Adipocyte (in vitro differentiated cells): ENCODE data around the gene ANKH.
"Not testable (repeated sequence)": the region's sequence is repeated elsewhere in the genome, so short reads cannot be mapped to it uniquely, and the experiment has no call there.

ENCODE experiments used
- DNase-seq: peaks from one replicate; pipeline ENCODE4 v3.0.0-alpha.2; 2015; ENCODE audit warnings: low read depth
- H3K27me3 ChIP-seq: replicated peaks from 2 replicates; pipeline ENCODE4 v1.7.0; 2013; ENCODE audit warnings: mild to moderate bottlenecking, low read length, moderate library complexity; ENCODE audit not compliant: control insufficient read depth, insufficient read depth
- H3K36me3 ChIP-seq: 2 replicates; pipeline ENCODE4 v1.7.0; 2013; ENCODE audit warnings: low read length, mild to moderate bottlenecking, moderate library complexity; ENCODE audit not compliant: control insufficient read depth, insufficient read depth, severe bottlenecking
- H3K4me1 ChIP-seq: 2 replicates; pipeline ENCODE4 v1.7.0; 2013; ENCODE audit warnings: mild to moderate bottlenecking, low read length, moderate library complexity; ENCODE audit not compliant: control insufficient read depth, insufficient read depth
- H3K4me3 ChIP-seq: 2 replicates; pipeline ENCODE4 v1.7.0; 2013; ENCODE audit warnings: mild to moderate bottlenecking, low read length, moderate library complexity
- H3K9ac ChIP-seq: 2 replicates; pipeline ENCODE4 v1.7.0; 2013; ENCODE audit warnings: mild to moderate bottlenecking, low read length, moderate library complexity
- H3K9me3 ChIP-seq: 2 replicates; pipeline ENCODE4 v1.7.0; 2013; ENCODE audit warnings: mild to moderate bottlenecking, low read length, moderate library complexity; ENCODE audit not compliant: control insufficient read depth

The ANKH gene

DNA sequence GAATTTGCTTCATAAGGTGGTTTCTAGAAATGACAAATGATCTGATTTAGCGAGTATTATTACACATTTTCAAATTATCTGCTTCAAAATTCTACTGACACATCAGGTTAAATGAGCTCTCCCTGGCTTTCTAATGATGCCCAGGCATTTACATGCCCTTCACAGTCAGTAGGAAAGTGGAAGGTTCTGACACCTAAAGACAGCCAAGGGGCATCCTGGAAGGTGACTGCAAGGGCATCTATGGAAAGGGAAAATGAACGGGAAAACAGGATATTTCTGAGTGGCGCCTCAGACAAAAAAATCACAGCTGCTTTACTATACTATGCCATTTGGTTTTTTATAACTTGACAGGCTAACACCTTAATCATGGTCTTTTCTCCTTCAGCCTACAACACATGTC lies 31.0 kb downstream of the ANKH start:
- no peak overlapping the region for H3K9ac ChIP-seq
- DNase-seq = no peak

DNA sequence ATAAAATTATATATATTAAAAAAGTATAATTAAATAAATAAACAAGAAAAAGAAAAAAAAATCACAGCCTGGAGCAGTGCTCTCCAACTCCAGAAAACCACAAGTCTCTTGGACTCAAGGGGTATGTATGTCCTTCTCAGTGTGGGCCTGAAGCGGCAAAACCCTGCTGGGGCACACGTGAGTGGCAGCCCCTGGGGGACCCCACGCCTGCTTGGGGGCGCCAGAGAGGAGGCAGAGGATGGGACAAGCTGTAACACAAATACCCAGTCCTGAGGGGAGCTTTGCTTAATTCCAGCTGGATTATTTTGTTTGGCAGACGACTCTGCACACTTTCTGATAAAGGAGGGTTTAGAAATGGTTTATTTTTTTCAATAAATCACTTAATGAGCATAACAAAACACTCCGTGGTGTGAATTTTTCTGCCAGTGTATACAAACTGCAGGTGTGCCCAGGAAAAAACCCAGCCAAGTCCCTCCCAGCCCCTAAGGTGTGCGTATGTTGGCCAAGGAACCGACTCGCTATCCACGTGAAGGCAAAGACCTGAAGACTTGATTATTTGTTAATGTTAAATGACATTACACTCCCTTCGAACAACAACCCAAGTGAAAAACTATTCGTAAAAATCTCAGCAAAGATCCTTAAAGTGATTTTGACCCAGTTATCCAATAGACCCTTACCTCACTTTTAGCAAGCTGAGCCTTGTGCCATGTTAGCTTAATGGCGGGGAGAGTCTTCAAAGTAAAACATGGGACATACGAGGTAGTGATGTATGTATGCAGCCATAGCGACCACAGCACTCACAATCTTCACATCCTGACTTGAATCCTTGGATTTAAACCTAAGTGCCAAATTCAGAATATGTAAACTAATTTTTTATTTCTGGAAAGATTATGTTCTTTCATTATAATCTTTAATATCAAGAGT lies 32.9 kb downstream of the ANKH start:
- Histone ChIP-seq H3K4me3 (no peak overlapping the region), H3K27me3 (no peaks in the 10 kb centered on the region), H3K4me1 (no peaks in the 10 kb centered on the region), H3K9me3 (no peaks in the 10 kb centered on the region), H3K36me3 (no peaks in the 10 kb centered on the region), H3K9ac (no peak overlapping the region)
- no peak for DNase-seq

More for the DNA sequence above, 31.0 kb downstream of the ANKH start:
- Histone ChIP-seq H3K9me3 (no peaks in the 10 kb centered on the region), H3K27me3 (no peaks in the 10 kb centered on the region), H3K4me3 (no peak overlapping the region), H3K36me3 (no peaks in the 10 kb centered on the region), H3K4me1 (no peaks in the 10 kb centered on the region)

DNA sequence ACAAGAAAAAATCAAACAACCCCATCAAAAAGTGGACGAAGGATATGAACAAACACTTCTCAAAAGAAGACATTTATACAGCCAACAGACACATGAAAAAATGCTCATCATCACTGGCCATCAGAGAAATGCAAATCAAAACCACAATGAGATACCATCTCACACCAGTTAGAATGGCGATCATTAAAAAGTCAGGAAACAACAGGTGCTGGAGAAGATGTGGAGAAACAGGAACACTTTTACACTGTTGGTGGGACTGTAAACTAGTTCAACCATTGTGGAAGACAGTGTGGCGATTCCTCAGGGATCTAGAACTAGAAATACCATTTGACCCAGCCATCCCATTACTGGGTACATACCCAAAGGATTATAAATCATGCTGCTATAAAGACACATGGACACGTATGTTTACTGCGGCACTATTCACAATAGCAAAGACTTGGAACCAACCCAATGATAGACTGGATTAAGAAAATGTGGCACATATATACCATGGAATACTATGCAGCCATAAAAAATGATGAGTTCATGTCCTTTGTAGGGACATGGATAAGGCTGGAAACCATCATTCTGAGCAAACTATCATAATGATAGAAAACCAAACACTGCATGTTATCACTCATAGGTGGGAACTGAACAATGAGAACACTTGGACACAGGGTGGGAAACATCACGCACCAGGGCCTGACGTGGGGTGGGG lies 34.0 kb downstream of the ANKH start:
- not testable (repeated sequence) for H3K27me3 ChIP-seq

DNA sequence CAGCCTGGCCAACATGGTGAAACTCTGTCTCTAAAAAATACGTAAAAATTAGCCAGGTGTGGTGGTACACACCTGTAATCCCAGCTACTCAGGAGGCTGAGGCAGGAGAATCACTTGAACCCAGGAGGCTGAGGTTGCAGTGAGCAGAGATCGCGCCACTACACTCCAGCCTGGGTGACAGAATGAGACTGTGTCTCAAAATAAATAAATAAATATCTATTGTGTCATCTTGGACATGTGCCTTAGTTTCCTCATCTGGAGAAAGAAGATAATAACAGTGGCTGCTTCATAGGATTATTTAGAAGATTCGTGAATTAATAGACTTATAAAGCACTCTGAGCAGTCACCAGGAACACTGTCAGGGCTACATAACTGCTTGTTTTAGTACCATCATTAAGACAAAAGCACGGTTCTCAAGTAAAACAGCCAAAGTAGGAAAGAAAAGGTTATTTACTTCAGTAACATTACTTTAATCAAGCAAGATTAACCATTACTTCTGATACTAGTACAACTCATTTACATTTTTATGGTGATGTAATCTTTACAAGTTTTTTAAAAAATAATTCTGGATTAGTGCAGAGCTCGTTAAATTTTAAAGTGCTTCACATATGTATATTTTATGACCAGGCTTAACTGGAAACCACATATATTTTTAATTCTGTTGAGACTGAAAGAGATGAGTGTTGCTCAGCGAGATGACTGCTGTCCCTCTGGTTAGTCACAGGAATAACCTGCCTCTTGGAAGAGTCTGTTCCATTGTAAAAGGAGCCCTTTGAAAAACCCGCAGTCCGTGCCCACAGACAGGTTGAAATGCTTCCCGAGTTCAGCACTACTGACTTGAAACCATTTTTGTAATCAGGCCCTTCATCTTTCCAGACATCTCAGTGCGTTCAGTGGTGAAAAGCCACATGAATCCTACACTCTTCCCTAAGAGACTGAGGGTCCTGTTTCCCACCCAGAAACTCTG lies 36.7 kb downstream of the ANKH start:
- Histone ChIP-seq H3K36me3 (no peaks in the 10 kb centered on the region), H3K4me1 (peaks cover 5% of the 10 kb centered on the region), H3K27me3 (no peaks in the 10 kb centered on the region), H3K9ac (no peak overlapping the region), H3K4me3 (no peak overlapping the region), H3K9me3 (no peaks in the 10 kb centered on the region)
- no peak for DNase-seq

More for the DNA sequence above, 34.0 kb downstream of the ANKH start:
- not testable (repeated sequence) for DNase-seq, H3K4me3 ChIP-seq, H3K36me3 ChIP-seq, H3K4me1 ChIP-seq, H3K9me3 ChIP-seq, H3K9ac ChIP-seq

DNA sequence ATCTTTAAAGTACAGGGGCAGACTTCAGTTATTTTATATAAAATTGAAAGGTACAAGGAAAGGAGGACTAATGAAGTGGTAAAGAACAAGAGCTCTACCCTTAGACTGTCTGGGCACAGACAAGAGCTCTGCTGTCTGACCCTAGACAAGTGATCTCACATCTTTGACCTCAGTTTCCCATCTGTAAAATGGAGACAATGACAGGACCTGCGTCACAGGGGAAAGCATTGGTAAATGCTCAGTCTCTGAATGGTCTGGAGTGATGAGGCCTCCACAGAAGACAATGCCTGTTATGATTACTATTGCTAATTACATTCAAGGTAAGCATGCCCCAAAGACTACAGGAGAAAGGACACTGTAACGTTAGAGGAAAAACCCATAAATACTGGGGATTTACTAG lies 37.5 kb downstream of the ANKH start:
- no peak for DNase-seq
- Histone ChIP-seq H3K9me3 (no peaks in the 10 kb centered on the region), H3K9ac (no peak overlapping the region), H3K36me3 (no peaks in the 10 kb centered on the region), H3K4me1 (peaks cover 5% of the 10 kb centered on the region), H3K4me3 (no peak overlapping the region), H3K27me3 (no peaks in the 10 kb centered on the region)

DNA sequence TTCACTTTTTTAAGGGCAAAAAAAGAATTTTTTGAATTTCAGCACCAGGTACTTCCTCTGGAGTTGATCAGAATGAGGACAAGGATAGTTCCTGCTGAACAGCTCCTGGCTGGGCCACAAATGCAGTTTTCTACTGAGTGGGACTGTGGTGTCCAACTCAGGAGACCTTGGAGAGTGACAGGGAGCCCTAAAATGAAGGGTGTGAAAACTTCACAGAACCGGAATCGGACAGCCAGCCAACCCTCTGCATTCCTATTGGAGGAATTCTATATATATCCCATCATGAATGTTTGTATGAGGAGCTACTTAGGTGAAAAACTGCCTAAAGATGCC lies 40.6 kb downstream of the ANKH start:
- no peak overlapping the region for H3K9ac ChIP-seq
- peaks cover 5% of the 10 kb centered on the region for H3K4me1 ChIP-seq
- no peaks in the 10 kb centered on the region for H3K36me3 ChIP-seq

DNA sequence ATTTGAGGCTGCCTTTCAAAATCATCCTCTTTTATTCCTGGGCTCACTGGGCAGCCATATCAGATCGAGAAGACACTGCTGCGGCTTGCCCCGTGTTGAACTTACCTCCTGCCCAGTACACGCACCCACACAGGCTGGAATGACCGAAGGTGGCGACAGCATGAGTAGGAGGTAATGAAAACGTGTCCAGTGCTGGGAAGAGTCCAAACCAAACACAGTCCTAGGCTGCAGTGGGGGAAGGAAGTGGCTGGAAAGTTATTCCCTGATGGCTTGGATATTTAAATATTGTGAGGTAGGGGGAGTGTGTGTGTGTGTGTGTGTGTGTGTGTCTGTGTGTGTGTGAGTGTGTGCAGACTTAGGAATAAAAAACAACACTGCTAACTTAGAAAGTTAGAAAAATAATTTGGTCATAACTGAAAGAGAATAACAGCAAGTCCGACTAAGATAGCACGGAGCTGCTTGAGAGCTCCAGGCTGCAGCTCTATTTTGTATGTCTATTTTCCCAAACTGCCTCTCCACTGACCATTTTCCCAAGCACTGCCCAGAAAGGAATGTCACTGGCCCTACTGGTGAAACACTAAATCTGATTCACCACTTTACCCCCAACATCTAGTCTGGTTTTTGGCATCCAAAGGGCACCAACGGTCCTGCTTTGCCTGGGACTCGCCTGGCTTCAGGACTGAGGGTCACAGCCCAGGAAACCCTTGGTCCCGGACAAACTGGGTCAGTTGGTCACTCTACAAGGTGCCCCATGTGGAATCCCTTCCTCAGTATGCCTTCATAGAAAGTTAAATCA lies 41.2 kb downstream of the ANKH start:
- Histone ChIP-seq H3K9me3 (no peaks in the 10 kb centered on the region), H3K4me1 (peaks cover 5% of the 10 kb centered on the region), H3K36me3 (no peaks in the 10 kb centered on the region), H3K9ac (no peak overlapping the region), H3K4me3 (no peak overlapping the region), H3K27me3 (no peaks in the 10 kb centered on the region)
- DNase-seq = no peak

More for the DNA sequence above, 40.6 kb downstream of the ANKH start:
- no peak overlapping the region for H3K4me3 ChIP-seq
- H3K27me3 ChIP-seq = no peaks in the 10 kb centered on the region
- DNase-seq = no peak
- no peaks in the 10 kb centered on the region for H3K9me3 ChIP-seq

DNA sequence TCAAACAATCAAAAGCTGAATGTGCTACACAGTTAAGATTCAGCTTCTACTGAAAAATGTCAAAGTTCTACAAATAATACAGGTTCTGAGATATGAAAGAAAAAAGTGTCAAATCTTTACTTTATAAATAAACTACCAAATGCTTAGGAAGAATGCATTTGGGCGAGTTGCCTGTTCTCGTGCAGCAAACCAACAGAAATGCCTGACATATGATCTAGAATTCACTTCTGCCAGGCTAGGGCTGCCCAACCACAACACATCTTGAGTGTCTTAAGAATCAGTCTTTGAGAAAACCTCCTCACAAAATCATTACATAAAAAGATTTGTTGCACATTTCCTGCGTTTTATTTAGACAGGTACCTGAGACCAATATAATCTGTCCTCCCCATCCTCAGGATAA lies 42.2 kb downstream of the ANKH start:
- H3K27me3 ChIP-seq = no peaks in the 10 kb centered on the region
- no peaks in the 10 kb centered on the region for H3K9me3 ChIP-seq
- no peak overlapping the region for H3K9ac ChIP-seq
- H3K4me3 ChIP-seq = no peak overlapping the region
- peaks cover 5% of the 10 kb centered on the region for H3K4me1 ChIP-seq
- DNase-seq = peak; percentile 40
- no peaks in the 10 kb centered on the region for H3K36me3 ChIP-seq

DNA sequence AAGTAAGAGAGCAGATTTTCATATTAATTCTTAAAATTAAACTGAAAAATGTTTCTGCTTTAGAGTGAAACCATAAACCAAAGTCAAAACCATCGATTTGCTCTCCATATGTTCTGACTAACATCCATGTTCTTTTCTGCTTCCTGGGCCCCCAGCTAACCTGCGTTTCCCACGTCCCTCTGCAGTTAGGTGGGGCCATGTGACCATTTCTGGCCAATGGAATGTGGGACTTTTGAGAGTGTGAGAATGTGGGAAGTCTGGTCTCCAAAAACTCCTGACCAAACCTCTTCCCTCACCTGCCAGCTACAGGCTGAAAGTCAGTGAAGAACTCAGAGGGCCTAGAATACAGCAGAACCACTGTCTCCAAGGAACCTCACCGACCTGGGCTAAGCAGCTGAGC lies 44.9 kb downstream of the ANKH start:
- no peaks in the 10 kb centered on the region for H3K36me3 ChIP-seq
- H3K9me3 ChIP-seq = no peaks in the 10 kb centered on the region
- no peak overlapping the region for H3K4me3 ChIP-seq
- H3K27me3 ChIP-seq = no peaks in the 10 kb centered on the region
- no peak for DNase-seq
- no peak overlapping the region for H3K9ac ChIP-seq
- peaks cover 5% of the 10 kb centered on the region for H3K4me1 ChIP-seq

DNA sequence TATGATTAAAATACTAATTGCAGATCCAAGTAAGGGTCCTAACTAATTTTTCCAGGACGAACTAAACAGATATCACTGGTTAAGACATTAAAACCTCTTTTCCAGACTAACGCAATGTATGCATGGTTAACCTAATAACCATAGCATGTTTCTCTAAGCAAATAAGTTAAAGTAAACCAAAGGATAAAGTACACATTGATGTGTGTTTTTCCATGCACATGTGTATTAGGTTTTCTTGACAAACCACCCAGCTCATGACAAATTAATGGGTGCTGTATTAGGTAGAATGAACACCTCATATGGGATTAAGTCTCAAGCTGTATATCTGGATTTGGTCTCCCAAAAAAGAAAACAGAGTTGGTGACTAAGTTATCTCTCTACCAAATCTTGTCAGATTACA lies 45.6 kb downstream of the ANKH start:
- no peaks in the 10 kb centered on the region for H3K36me3 ChIP-seq
- no peak overlapping the region for H3K4me3 ChIP-seq
- no peak overlapping the region for H3K9ac ChIP-seq
- no peaks in the 10 kb centered on the region for H3K9me3 ChIP-seq
- H3K4me1 ChIP-seq = peaks cover 9% of the 10 kb centered on the region
- DNase-seq = no peak
- H3K27me3 ChIP-seq = no peaks in the 10 kb centered on the region
